HG03175 (cell line): ENCODE measurements around the gene F11.
"Not testable (repeated sequence)": the region's sequence is repeated elsewhere in the genome, so short reads cannot be mapped to it uniquely, and the experiment has no call there.

Source experiments
- ATAC-seq: cut with Tn5 transposase; IDR thresholded peaks from one replicate; pipeline ENCODE4 v1.9.1; 2021; ENCODE audit warnings: mild to moderate bottlenecking, moderate library complexity; ENCODE audit not compliant: unreplicated experiment

Gene F11

DNA sequence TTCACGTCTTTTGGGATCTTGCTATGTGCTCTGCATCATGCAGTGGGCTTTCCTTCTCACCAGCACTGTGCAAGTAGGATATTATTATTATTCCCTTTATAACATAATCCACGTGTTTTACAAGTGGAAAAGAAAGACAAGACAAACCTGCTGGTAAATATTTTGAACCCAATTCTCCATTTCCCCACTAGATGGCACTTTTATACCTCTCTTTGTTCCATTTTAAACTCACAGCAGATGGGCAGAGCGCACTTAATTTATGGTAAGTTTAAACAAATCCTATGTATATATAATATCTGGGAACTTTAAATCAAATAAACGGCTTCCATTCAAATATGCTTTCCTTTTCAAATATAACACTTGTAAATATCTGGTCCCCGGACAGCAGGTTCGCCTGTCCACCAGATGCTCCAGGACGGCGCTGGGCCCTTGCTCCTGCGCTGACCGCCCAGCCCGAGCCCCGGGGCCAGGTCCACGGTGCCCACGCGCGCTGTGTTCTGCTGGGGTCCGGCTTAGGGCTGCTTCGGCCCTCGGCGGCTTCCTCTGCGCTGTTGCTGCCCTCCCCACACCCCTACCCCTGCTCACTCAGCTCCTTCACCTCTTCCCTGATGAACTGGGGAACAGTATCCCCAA lies 31.1 kb downstream of the F11 start:
- ATAC-seq: no peak

- ATAC-seq: no peak
Measured at GRCh38 chr4:186298031-186298647, 32.1 kb downstream of the F11 start.

DNA sequence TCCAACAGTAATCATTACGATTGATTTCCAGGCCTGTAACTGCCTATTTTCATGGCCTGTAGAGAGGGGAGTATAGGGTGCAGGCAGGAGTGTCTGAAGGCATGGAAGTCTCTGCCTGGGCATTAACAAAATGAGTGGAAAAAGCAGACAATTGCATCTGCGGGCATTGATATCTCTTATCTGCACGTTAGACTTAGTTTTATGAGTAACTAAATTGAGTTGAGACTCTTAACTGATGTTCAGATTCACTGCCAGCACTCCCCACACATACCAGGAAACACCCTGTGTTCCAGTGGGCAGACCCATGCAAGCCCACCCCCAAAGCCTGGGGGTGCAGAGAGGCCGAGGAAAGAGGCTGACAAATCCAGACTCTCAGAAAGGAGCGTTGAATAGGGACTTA lies 33.3 kb downstream of the F11 start:
- ATAC-seq: no peak

DNA sequence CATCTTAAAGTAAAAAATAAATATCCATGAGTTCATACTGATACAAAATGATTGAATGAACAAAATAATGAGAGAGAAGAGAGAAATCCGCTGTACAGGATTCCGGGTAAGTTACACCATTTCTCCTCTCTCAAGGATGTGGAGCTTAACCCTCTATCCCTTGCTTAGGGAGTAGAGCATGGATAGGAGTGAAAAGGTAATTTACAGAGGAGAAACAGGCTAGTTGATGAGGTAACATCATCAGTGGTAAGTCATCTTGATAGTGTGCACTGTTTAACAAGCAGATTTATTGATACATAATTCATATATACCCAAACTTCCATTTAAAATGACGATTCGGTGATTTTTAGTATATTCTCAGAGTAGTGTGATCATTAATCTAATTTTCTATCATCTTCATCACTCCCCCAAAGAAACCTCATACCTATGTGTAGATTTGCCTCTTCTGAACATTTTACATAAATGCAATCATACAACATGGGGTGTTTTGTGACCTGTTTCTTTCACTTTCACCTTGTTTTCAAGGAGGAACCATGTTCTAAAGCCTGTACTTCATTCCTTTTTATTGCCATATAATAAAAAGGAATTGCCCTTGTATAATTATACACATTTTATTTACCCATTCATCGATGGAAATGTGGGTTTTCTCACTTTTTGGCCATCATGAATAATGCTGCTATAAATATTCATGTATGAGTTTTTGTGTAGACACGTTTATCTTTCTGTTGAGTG lies 34.8 kb downstream of the F11 start:
- ATAC-seq: no peak

GRCh38 chr4:186304216-186304615 lies 38.2 kb downstream of the F11 start:
- no peak for ATAC-seq

DNA sequence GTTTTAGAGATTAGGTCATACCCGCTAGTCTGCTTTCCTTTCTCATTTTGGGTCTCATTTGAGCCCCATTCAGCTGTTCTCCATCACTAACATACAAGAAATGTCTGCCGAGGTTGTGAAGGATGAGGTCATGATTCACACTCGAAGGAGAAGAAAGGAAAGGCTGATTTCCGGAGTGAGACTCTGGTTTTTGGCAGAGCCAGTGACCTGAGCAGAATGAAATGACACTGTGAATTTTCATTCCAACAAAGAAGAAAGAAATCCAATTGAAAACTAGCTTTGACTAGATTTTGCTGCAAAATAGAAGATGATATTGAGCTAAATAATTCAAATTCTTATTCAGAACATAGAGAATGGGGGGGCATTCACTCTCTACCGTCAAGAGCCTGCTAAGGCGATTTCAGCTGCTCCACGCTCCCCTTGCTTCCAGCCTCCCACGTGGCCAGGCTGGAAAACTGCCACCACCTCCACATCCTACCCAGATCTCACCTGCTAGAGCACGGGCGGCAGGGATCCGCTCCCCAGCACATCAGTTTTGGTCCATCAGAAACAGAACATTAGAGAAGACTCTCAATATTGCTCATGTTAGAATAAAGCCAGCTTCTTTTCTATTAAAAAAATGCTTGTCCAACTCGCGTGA lies 39.0 kb downstream of the F11 start:
- ATAC-seq: no peak

DNA sequence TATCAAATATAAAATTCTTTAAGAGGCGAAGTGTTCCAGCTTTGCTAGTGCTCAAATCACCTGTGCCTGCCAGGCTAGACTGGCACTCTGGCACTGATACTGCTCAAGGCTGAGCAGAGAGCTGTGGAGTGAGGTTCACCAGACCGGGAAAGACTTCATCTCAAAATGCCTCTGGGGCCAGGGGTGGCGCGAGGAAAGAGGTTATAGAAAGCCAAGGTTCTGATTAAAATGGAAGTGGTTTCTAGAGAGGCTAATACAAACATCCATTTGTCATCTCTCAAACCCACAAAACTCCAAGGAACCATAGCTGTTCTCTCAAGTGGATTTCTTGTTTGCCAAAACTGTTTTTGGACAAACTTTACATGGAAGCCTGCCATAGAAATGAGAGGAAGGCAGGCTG lies 41.5 kb downstream of the F11 start:
- no peak for ATAC-seq

- no peak for ATAC-seq
Measured at GRCh38 chr4:186307916-186308315, 41.9 kb downstream of the F11 start.

DNA sequence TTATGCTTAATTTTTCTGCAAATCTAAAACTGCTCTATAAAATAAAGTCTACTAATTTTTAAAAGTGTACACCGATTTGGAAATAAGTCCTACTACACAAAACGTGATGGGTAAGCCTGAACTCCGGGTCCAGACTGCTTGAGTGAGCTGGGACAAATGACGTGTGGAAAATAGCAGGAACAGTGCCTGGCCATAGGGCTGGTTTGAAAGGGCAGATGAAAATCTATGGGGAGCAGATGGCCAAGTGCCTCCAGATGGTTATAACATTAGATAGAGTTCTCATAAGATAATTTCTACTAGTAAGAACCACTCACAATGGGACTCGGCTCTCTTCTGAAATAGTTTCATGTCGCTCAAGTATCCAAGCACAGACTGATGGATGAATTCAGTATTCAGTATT lies 52.5 kb downstream of the F11 start:
- ATAC-seq: no peak

DNA sequence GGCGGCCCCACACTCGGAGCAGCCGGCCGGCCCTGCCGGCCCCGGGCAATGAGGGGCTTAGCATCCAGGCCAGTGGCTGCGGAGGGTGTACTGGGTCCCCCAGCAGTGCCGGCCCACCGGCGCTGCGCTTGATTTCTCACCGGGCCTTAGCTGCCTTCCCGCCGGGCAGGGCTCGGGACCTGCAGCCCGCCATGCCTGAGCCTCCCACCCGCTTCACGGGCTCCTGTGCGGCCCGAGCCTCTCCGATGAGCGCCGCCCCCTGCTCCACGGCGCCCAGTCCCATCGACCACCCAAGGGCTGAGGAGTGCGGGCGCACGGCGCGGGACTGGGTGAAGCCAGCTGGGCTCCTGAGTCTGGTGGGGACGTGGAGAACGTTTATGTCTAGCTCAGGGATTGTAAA lies 58.7 kb downstream of the F11 start:
- not testable (repeated sequence) for ATAC-seq

DNA sequence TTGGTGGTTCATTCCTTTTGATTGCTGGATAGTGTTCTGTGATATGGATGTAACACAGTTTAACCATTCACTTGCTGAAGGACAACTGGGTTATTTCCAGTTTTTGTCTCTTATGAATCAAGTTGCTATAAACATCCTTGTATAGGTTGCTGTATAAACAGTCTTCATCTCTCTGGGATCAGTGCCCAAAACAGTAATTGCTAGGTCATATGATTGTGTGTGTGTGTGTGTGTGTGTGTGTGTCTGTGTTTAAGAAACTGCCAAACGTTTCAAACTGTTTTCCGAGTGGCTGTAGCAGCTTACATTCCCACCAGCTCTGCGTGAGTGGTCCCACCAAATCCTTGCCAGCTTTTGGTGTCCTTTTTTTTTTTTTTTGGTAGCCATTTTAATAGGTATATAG lies 60.4 kb downstream of the F11 start:
- no peak for ATAC-seq

DNA sequence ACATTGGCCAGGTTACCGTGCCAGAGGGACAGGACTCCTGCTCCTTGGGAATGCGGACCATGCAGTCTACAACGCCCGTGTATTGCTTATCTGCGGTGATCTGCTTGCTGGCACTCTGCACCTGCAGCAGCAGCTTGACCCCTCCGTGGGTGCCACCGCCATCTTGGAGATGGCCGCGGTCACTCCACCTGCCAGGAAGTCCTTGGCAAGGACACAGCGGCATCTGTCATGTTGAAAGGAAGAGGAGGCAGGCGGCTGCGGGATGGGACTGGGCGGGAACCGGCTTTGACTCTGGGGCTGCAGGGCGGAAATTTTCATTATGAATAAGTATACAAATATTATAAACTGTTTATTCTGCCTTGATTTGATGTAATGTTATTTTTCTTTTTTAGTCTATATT lies 63.4 kb downstream of the F11 start:
- no peak for ATAC-seq

GRCh38 chr4:186330368-186330767 lies 64.4 kb downstream of the F11 start:
- ATAC-seq: no peak

- ATAC-seq: no peak
Measured at GRCh38 chr4:186335793-186336192, 69.8 kb downstream of the F11 start.
